DMS153 treated with DMSO at 0.1 percent for 48 hours (cell line): ENCODE data around the gene PCCB.
A peak's percentile ranks its signal among the peaks of the same experiment; 100 is the strongest.
"Not testable (repeated sequence)": the region's sequence is repeated elsewhere in the genome, so short reads cannot be mapped to it uniquely, and the experiment has no call there.

Experiments used
- DNase-seq: peaks from one replicate; lab custom pipeline; 2025; ENCODE audit not compliant: unreplicated experiment; lab: John Stamatoyannopoulos, UW

PCCB gene

GRCh38 chr3:136261826-136262225, 11.7 kb downstream of the PCCB start:
- no peak for DNase-seq

- no peak for DNase-seq
Observed at GRCh38 chr3:136262559-136262958, 12.4 kb downstream of the PCCB start.

- no peak for DNase-seq
Observed at GRCh38 chr3:136263251-136263650, 13.1 kb downstream of the PCCB start.

- DNase-seq: not testable (repeated sequence)
Observed at GRCh38 chr3:136266468-136267125, 16.5 kb downstream of the PCCB start.

GRCh38 chr3:136267235-136267634, 17.1 kb downstream of the PCCB start:
- DNase-seq: no peak

GRCh38 chr3:136270179-136270578, 20.0 kb downstream of the PCCB start:
- DNase-seq: no peak

GRCh38 chr3:136271626-136272025, 21.5 kb downstream of the PCCB start:
- not testable (repeated sequence) for DNase-seq

GRCh38 chr3:136276049-136276755, 26.1 kb downstream of the PCCB start:
- DNase-seq: no peak

GRCh38 chr3:136277115-136277514, 27.0 kb downstream of the PCCB start:
- no peak for DNase-seq

GRCh38 chr3:136277634-136278033, 27.5 kb downstream of the PCCB start:
- DNase-seq: peak; percentile 11

- DNase-seq: no peak
Observed at GRCh38 chr3:136279092-136279491, 29.0 kb downstream of the PCCB start.

GRCh38 chr3:136280961-136281360, 30.8 kb downstream of the PCCB start:
- DNase-seq: no peak

GRCh38 chr3:136281966-136282520, 31.9 kb downstream of the PCCB start:
- no peak for DNase-seq

GRCh38 chr3:136283627-136284026, 33.5 kb downstream of the PCCB start:
- DNase-seq: no peak

- no peak for DNase-seq
Observed at GRCh38 chr3:136291302-136291701, 41.2 kb downstream of the PCCB start.

- DNase-seq: no peak
Observed at GRCh38 chr3:136292500-136292899, 42.4 kb downstream of the PCCB start.

GRCh38 chr3:136293279-136293678, 43.1 kb downstream of the PCCB start:
- no peak for DNase-seq

GRCh38 chr3:136294176-136294575, 44.0 kb downstream of the PCCB start:
- no peak for DNase-seq

GRCh38 chr3:136296960-136297359, 46.8 kb downstream of the PCCB start:
- no peak for DNase-seq

- DNase-seq: no peak
Observed at GRCh38 chr3:136297826-136298225, 47.7 kb downstream of the PCCB start.

- DNase-seq: no peak
Observed at GRCh38 chr3:136300444-136300843, 50.3 kb downstream of the PCCB start.

- DNase-seq: no peak
Observed at GRCh38 chr3:136305879-136306278, 55.7 kb downstream of the PCCB start.
